GM12873 (cell line): ENCODE measurements around the gene NOXA1.

ENCODE experiments used
- CTCF ChIP-seq: IDR thresholded peaks from 2 replicates; pipeline ENCODE4 v1.5.1; 2012; ENCODE audit warnings: low read depth, mild to moderate bottlenecking, moderate library complexity, low read length, control low read depth; ENCODE audit not compliant: insufficient read depth; ENCODE audit errors: missing control alignments

NOXA1 gene

GRCh38 chr9:137396634-137397367 is 26.4 kb upstream of the NOXA1 start:
- TF ChIP-seq CTCF = no peak

DNA sequence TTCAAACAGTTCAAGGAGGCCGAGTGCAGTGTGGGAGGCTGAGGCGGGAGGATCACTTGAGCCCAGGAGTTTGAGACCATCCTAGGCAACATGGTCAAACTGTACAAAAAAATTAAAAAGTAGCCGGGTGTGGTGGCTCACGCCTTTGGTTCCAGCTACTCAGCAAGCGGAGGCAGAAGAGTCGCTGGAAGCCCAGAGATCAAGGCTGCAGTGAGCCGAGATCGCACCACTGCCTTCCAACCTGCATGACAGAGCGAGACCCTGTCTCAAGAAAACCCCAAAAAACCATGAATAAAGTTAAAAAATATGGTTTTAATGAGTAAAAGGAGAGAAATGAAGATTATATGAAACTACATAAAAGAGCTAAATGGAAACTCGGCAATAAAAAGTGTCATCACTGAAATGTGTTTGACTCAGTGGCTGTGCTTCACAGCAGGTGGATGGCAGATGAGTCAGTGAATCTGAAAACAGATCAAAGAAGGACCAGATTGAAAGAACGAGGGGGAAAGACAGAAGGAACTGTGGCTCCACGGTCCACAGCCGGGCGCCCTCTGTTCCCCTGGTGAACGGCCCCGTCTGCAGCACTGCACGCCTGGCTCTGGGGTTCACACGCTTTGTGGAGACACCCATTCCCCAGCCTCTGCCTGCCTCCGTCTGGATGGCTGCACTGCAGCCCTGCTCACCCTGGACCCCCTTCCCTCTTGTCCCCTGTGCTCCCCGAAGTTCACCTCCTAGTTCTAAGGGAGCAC is 25.3 kb upstream of the NOXA1 start:
- no peak for TF ChIP-seq CTCF

GRCh38 chr9:137398561-137399468 is 24.4 kb upstream of the NOXA1 start:
- TF ChIP-seq CTCF = no peak

DNA sequence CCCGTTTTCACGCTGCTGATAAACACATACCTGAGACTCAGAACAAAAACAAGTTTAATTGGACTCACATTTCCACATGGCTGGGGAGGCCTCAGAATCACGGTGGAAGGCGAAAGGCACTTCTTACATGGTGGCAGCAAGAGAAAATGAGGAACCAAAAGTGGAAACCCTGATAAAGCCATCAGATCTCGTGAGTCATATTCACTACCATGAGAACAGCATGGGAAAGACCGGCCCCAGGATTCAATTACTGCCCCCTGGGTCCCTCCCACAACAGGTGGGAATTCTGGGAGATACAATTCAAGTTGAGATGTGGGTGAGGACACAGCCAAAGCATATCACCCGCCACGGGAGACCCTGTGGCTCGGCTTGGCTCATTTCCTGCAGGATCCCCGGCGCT is 20.4 kb upstream of the NOXA1 start:
- TF ChIP-seq CTCF = no peak

- TF ChIP-seq CTCF = no peak
Observed at GRCh38 chr9:137403269-137403668, 19.9 kb upstream of the NOXA1 start.

DNA sequence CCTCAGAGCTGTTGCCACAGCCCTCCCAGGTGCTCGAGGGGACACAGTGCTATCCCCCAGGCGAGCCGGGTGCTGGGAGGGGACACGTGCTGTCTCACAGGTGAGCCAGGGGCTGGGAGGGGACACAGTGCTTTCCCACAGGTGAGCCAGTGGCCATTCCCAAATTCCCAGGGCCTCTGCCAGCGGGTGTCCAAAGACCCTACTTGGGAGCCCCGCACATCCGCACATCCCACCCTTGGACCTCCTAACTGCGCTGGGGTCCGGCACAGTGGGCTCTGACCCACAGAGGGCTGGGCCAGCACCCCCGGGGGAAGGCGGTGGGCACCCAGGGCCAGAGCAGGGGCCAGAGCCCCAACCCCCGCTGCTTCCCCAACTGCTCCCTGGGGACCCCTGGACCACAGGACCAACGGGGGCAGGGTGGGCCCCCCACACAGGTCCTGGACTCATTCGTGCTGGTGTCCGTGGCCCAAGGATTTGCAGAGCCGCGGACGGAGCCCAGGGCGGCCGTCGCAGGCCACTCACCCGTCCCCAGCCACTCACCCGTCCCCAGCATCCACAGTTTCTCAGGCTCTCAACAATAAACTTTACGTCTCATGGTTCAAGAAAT is 18.1 kb upstream of the NOXA1 start:
- no peak for TF ChIP-seq CTCF
